DND-41 (cell line): ENCODE results near the gene CEP192.

Experiments
- ATAC-seq: fragments of 200-7000 bp; cut with Tn5 transposase; 3 replicates; pipeline ENCODE4 v1.9.1; 2021; ENCODE audit warnings: low read depth; ENCODE audit not compliant: insufficient read depth
- DNase-seq: peaks from one replicate; pipeline ENCODE4 v3.0.0-alpha.2; 2020
- H2AFZ ChIP-seq: 2 replicates; pipeline ENCODE4 v1.6.0; 2012; ENCODE audit warnings: low read depth, low read length
- H3K27ac ChIP-seq: 2 replicates; pipeline ENCODE4 v1.5.1; 2012; ENCODE audit warnings: low read length, inconsistent platforms
- H3K27me3 ChIP-seq: fragments of 200-600 bp; sonication (generic); 2 replicates; pipeline ENCODE4 v1.6.0; 2012; ENCODE audit warnings: low read length, mild to moderate bottlenecking, inconsistent platforms; ENCODE audit not compliant: insufficient read depth, poor library complexity
- H3K36me3 ChIP-seq: 2 replicates; pipeline ENCODE4 v1.5.1; 2012; ENCODE audit warnings: low read length, inconsistent platforms; ENCODE audit not compliant: insufficient read depth
- H3K4me1 ChIP-seq: 2 replicates; pipeline ENCODE4 v1.5.1; 2012; ENCODE audit warnings: mild to moderate bottlenecking, low read length; ENCODE audit not compliant: insufficient read depth
- H3K4me2 ChIP-seq: 2 replicates; pipeline ENCODE4 v1.6.0; 2012; ENCODE audit warnings: mild to moderate bottlenecking, moderate library complexity, low read length, inconsistent platforms; ENCODE audit not compliant: insufficient read depth
- H3K4me3 ChIP-seq, 2 experiments: fragments of 200-600 bp in 1 of 2; shearing (Covaris generic) in 1 of 2; 2 replicates each; pipeline ENCODE4 v1.5.1; 2012 to 2016; ENCODE audit warnings: inconsistent platforms in 2 of 2, low read length in 2 of 2, mild to moderate bottlenecking in 2 of 2, low read depth in 1 of 2, moderate library complexity in 1 of 2
- H3K79me2 ChIP-seq: 2 replicates; pipeline ENCODE4 v1.6.0; 2012; ENCODE audit warnings: low read length, inconsistent platforms; ENCODE audit not compliant: insufficient read depth
- H3K9ac ChIP-seq: 2 replicates; pipeline ENCODE4 v1.6.0; 2012; ENCODE audit warnings: low read depth, mild to moderate bottlenecking, inconsistent platforms, low read length, moderate library complexity
- H3K9me3 ChIP-seq: 2 replicates; pipeline ENCODE4 v1.5.1; 2012; ENCODE audit warnings: low read length, moderate library complexity, mild to moderate bottlenecking, inconsistent platforms; ENCODE audit not compliant: insufficient read depth, severe bottlenecking
- H4K20me1 ChIP-seq: 2 replicates; pipeline ENCODE4 v1.6.0; 2012; ENCODE audit warnings: low read length; ENCODE audit not compliant: insufficient read depth
- CTCF ChIP-seq: IDR thresholded peaks from 2 replicates; pipeline ENCODE4 v1.5.1; 2012; ENCODE audit warnings: borderline replicate concordance, low read length, moderate library complexity, mild to moderate bottlenecking; ENCODE audit not compliant: poor library complexity, severe bottlenecking; ENCODE audit errors: extremely low read depth
- EZH2 ChIP-seq: IDR thresholded peaks from 3 replicates; pipeline ENCODE4 v1.6.1; 2012; ENCODE audit warnings: borderline replicate concordance, low read depth, mild to moderate bottlenecking, moderate library complexity, low read length, inconsistent platforms; ENCODE audit not compliant: severe bottlenecking

CEP192 gene

GRCh38 chr18:13099113-13099512 lies 108.0 kb downstream of the CEP192 start:
- H3K4me2 ChIP-seq: no peak overlapping the region
- no peak overlapping the region for H2AFZ ChIP-seq
- no peaks in the 10 kb centered on the region for H3K27me3 ChIP-seq
- H3K79me2 ChIP-seq: no peaks in the 10 kb centered on the region
- TF ChIP-seq EZH2 (no peak), CTCF (no peak)
- DNase-seq (no peak), ATAC-seq (no peak)
- H3K9ac ChIP-seq: no peak overlapping the region
- no peak overlapping the region for H3K27ac ChIP-seq
- no peak overlapping the region for H3K4me3 ChIP-seq
- no peaks in the 10 kb centered on the region for H3K4me1 ChIP-seq
- peaks cover 84% of the 10 kb centered on the region for H3K36me3 ChIP-seq
- H4K20me1 ChIP-seq: no peaks in the 10 kb centered on the region
- H3K9me3 ChIP-seq: no peaks in the 10 kb centered on the region

GRCh38 chr18:13100942-13101658 lies 109.9 kb downstream of the CEP192 start:
- no peak overlapping the region for H3K4me3 ChIP-seq
- no peaks in the 10 kb centered on the region for H4K20me1 ChIP-seq
- DNase-seq (no peak), ATAC-seq (no peak)
- H3K27ac ChIP-seq: no peak overlapping the region
- peaks cover 84% of the 10 kb centered on the region for H3K36me3 ChIP-seq
- H3K27me3 ChIP-seq: no peaks in the 10 kb centered on the region
- no peaks in the 10 kb centered on the region for H3K9me3 ChIP-seq
- no peaks in the 10 kb centered on the region for H3K4me1 ChIP-seq
- no peak overlapping the region for H3K4me2 ChIP-seq
- TF ChIP-seq EZH2 (no peak), CTCF (no peak)
- no peak overlapping the region for H3K9ac ChIP-seq
- no peak overlapping the region for H2AFZ ChIP-seq
- no peaks in the 10 kb centered on the region for H3K79me2 ChIP-seq

GRCh38 chr18:13101659-13102197 lies 110.6 kb downstream of the CEP192 start:
- Histone ChIP-seq H3K79me2 (no peaks in the 10 kb centered on the region), H3K9me3 (no peaks in the 10 kb centered on the region), H3K27ac (no peak overlapping the region), H3K27me3 (no peaks in the 10 kb centered on the region), H2AFZ (no peak overlapping the region), H3K36me3 (peaks cover 84% of the 10 kb centered on the region), H3K4me1 (no peaks in the 10 kb centered on the region), H3K4me2 (no peak overlapping the region), H3K9ac (no peak overlapping the region), H4K20me1 (no peaks in the 10 kb centered on the region), H3K4me3 (no peak overlapping the region)
- TF ChIP-seq EZH2: no peak
- TF ChIP-seq CTCF: no peak
- no peak for ATAC-seq
- no peak for DNase-seq
